Left ventricle myocardium superior (tissue), 1 donor: ENCODE data around the gene MCOLN2. TPM values are rescaled to one million over a fixed set of nuclear protein-coding genes. Genes with fewer than 3 reads are reported as not detected.
"Not testable (repeated sequence)": the region's sequence is repeated elsewhere in the genome, so short reads cannot be mapped to it uniquely, and the experiment has no call there.

Source experiments
- ATAC-seq: fragments of 200-7000 bp; cut with Tn5 transposase; one replicate; pipeline ENCODE4 v1.9.1; 2020; ENCODE audit warnings: mild to moderate bottlenecking, moderate library complexity
- DNase-seq: peaks from one replicate; pipeline ENCODE4 v3.0.0-alpha.2; 2020
- intact Hi-C: fragments of 100-400 bp; cut with micrococcal nuclease; formaldehyde crosslinking; loops from one replicate; pipeline ENCODE4 v1.11.0; 2022
- total RNA-seq: library from RNA; stranded (reverse); fragmentation: NEBNext Ultra II Directional; extraction: Animal tissue kit (Norgen Biotek cat#: 25700); gene quantifications from one replicate; pipeline ENCODE4 v1.2.1, GENCODE V29; 2021
- donor health status: DM: no; HTN: yes; CAD: no; lungs with severe emphysema.

MCOLN2 gene
- total RNA-seq, 1 donor from 2014 or later = 0.52 TPM

GRCh38 chr1:84991097-84991920 lies 5.6 kb downstream of the MCOLN2 start:
- ATAC-seq (no peak), DNase-seq (no peak)
- intact Hi-C loops = no loop called here

- intact Hi-C loops = no loop called here
- ATAC-seq (no peak), DNase-seq (no peak)
These were observed 8.3 kb downstream of the MCOLN2 start for GRCh38 chr1:84988588-84988987.

GRCh38 chr1:84986561-84986960 lies 10.4 kb downstream of the MCOLN2 start:
- DNase-seq, intact Hi-C loops, ATAC-seq: not testable (repeated sequence)

GRCh38 chr1:84985365-84985764 lies 11.5 kb downstream of the MCOLN2 start:
- ATAC-seq (no peak), DNase-seq (no peak)
- intact Hi-C loops = no loop called here

GRCh38 chr1:84982395-84982794 lies 14.5 kb downstream of the MCOLN2 start:
- intact Hi-C loops = no loop called here
- no peak for DNase-seq
- ATAC-seq = no peak

- no peak for ATAC-seq
- DNase-seq = no peak
- intact Hi-C loops = no loop called here
These were observed 21.9 kb downstream of the MCOLN2 start for GRCh38 chr1:84975035-84975434.

GRCh38 chr1:84973498-84974334 lies 23.2 kb downstream of the MCOLN2 start:
- DNase-seq = no peak
- ATAC-seq = no peak
- intact Hi-C loops = no loop called here

GRCh38 chr1:84972377-84972987 lies 24.4 kb downstream of the MCOLN2 start:
- intact Hi-C loops = no loop called here
- ATAC-seq (no peak), DNase-seq (no peak)

- ATAC-seq = no peak
- intact Hi-C loops = no loop called here
These were observed 25.0 kb downstream of the MCOLN2 start for GRCh38 chr1:84971957-84972356.

GRCh38 chr1:84969489-84970250 lies 27.2 kb downstream of the MCOLN2 start:
- intact Hi-C loops = no loop called here
- ATAC-seq (no peak), DNase-seq (no peak)

More at GRCh38 chr1:84971957-84972356, 25.0 kb downstream of the MCOLN2 start:
- DNase-seq = no peak

GRCh38 chr1:84968865-84969264 lies 28.0 kb downstream of the MCOLN2 start:
- no peak for ATAC-seq
- intact Hi-C loops = no loop called here
- DNase-seq = no peak

GRCh38 chr1:84968101-84968500 lies 28.8 kb downstream of the MCOLN2 start:
- no peak for DNase-seq
- ATAC-seq = no peak
- intact Hi-C loops = no loop called here

- ATAC-seq (no peak), DNase-seq (no peak)
- intact Hi-C loops = no loop called here
These were observed 29.2 kb downstream of the MCOLN2 start for GRCh38 chr1:84967666-84968065.

GRCh38 chr1:84963021-84963420 lies 33.9 kb downstream of the MCOLN2 start:
- ATAC-seq = no peak
- no peak for DNase-seq
- intact Hi-C loops = no loop called here

GRCh38 chr1:84961316-84961715 lies 35.6 kb downstream of the MCOLN2 start:
- intact Hi-C loops = no loop called here
- no peak for DNase-seq
- no peak for ATAC-seq

- ATAC-seq = peak; percentile 36
- DNase-seq = no peak
- intact Hi-C loops = no loop called here
These were observed 36.5 kb downstream of the MCOLN2 start for GRCh38 chr1:84960371-84960770.

- no peak for DNase-seq
- intact Hi-C loops = no loop called here
- ATAC-seq = no peak
These were observed 37.6 kb downstream of the MCOLN2 start for GRCh38 chr1:84959294-84959693.

- intact Hi-C loops = no loop called here
- DNase-seq = no peak
- ATAC-seq = no peak
These were observed 38.9 kb downstream of the MCOLN2 start for GRCh38 chr1:84957966-84958365.

GRCh38 chr1:84956655-84957054 lies 40.3 kb downstream of the MCOLN2 start:
- DNase-seq (no peak), ATAC-seq (no peak)
- intact Hi-C loops = no loop called here
